Activated T-cell treated with anti-CD3 and anti-CD28 coated beads for 24 hours (primary cell): Measurements from ENCODE around the gene KCNJ6.

Experiments used
- DNase-seq: peaks from one replicate; pipeline ENCODE4 v3.0.0-alpha.2; 2020; ENCODE audit warnings: low read depth

Gene KCNJ6

GRCh38 chr21:37865156-37865555 is 51.1 kb downstream of the KCNJ6 start:
- DNase-seq = no peak

GRCh38 chr21:37863842-37864241 is 52.4 kb downstream of the KCNJ6 start:
- DNase-seq = no peak

DNA sequence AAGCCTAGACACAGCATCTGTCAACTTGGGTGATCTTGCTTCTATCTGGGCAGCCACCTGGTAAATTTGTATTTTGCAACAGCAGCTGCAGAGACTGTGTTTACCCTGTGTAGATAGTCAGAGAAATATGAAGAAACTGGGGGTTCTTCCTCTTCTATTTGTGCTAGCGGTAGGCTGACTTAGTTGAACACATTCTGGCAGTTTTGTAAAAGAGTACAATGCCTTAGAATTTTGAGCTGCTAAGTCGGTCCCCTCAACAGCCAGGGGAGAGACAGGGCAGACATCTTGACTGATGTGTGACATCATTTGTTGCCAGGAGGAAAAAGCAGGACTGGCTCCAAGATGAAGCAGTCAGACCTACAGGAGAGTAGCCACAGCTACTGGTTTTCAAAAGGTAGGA is 53.7 kb downstream of the KCNJ6 start:
- no peak for DNase-seq

DNA sequence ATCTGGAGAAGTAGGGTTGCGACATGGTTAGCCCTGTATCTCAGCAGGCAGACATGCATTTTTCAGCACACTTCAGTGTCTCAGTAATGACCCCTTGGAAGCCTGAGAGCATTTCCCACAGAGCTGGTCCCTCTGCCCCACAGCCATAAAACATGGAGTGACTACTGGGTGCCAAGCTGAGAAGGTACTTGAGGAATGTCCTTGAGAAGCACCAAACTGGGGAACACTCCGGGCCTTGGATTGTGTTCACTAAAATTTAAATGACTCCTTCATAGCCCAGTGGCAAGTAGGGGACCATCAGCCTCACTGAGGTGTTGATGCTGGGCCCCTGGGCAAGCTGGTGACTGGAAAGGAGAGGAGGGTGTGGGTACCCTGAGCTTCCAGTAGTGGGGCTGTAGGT is 54.7 kb downstream of the KCNJ6 start:
- no peak for DNase-seq

GRCh38 chr21:37860416-37860815 is 55.8 kb downstream of the KCNJ6 start:
- DNase-seq = no peak

DNA sequence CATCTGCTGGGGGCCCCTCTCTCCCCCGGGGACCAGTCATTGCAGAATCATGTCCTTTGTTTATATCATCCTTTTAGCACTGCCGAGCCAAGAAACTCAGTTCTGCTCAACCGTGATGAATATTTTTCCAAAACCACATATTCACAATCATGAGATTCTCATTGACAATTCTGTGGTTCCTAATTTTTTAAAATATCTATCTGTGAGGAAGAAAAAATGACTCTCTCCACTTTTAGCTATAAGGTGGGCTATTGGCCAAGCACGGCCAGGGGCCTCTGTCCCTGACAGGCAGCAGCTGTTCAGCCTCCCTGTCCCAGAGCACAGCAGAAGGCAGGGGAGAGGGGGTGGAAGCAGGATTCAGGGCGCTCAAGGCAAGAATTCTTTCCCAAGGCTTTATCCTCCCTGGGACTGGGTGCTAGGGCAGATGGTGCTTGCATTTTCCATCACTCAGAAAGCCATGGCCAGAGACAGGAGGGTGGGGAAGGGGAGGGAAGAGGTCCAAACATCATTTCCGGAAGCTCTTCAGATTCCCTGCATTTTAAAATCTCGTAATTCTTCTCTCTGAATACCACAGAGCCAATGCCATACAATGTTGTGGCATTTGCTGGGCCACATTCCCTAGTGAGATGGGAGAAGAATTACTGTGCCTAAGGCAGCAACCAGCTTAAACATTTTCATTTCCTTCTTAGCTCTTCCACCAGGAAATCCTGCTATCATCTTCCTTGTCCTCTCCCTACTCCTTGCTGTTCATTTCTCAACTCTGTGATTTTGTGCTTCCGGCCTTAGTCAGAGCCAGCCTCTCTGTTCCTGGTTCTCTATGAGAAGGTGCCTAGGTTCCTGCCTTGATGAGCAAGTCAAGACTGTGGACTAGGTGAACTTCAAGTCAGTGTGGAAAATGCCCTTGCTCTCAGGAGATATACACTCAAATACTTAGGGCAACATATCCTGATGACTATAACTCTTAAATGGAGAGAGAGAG is 60.3 kb downstream of the KCNJ6 start:
- no peak for DNase-seq

DNA sequence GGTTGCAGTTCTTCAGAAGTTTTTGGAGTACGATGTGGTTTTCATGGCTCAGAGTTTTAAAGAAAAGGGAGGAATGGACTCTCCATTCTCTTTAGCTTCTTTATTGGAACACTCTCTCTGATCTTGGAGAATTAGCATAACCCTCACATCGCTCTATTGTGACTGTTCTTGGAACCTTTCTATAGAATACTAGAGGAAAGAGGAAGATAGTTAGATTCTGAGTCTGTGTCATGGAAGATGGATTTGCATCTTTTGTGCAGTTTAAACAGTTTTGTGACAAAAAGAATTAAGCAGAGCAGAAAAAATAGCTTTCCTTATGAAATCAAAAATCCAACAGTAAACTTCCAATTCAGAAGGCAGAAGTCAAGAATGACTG is 61.0 kb downstream of the KCNJ6 start:
- no peak for DNase-seq

DNA sequence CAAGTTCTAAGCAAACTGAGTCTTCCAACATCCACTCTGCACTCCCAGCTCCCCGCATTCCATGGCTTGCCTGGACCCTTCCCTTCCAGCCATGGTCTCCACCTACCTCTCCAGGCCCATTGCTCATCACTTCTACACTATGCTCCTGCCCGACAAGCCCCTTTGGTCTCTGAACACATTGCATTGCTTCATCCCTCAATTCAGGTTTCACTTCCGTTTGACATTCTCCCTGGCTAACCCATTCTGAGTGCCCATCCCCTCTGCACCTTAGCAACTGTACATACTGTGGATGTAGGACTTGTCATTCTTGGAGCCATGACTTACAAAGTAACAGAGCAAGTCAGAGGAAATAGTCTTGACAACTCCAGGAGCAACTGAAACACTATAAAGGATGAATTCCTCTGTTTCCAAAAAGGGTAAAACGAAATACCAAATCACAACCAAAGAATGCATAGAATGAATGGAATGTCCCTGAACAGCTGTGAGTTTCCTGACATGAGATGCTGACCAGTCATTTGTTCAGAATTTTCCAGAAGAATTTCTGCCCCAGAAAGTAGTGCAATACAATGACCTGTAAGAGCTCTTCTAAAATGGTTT is 66.7 kb downstream of the KCNJ6 start:
- no peak for DNase-seq

DNA sequence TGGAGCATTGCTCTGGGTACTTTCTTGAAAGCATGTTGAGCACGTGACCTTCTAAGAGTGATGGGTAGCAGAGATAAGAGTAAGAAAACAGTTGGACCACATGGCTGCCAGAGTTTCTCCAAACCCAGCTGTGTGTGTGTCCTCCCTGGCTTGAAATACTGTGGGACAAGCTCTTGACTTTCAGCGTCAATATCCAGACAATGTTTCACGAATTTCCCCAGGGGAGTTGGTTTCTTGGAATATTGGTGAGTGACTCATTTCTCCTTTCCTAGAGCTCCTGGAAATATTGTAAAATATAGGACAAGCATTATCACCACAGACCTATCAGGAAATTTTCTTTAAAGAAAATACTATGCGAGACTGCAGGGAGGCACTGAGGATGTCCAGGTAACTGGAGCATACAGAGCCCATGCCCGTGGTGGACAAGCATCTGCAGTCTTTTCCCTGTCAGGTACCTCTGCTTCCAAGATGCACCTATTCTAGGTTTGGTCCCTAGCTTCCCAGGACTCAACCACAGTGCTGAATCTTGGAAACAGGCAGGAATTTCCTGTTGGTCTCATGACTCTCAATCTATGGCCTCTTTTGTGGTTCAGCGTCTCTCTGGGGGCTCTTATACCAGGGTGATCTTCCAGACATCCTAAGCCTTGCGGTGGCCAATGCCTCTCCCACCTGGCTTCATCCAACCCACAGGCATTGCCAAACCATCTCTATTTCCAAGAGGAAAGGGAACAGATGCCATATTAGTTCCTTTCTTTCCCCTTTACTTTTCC is 67.4 kb downstream of the KCNJ6 start:
- DNase-seq = no peak

- no peak for DNase-seq
These were observed 70.7 kb downstream of the KCNJ6 start for GRCh38 chr21:37845535-37845934.

GRCh38 chr21:37843191-37843590 is 73.1 kb downstream of the KCNJ6 start:
- DNase-seq = no peak

DNA sequence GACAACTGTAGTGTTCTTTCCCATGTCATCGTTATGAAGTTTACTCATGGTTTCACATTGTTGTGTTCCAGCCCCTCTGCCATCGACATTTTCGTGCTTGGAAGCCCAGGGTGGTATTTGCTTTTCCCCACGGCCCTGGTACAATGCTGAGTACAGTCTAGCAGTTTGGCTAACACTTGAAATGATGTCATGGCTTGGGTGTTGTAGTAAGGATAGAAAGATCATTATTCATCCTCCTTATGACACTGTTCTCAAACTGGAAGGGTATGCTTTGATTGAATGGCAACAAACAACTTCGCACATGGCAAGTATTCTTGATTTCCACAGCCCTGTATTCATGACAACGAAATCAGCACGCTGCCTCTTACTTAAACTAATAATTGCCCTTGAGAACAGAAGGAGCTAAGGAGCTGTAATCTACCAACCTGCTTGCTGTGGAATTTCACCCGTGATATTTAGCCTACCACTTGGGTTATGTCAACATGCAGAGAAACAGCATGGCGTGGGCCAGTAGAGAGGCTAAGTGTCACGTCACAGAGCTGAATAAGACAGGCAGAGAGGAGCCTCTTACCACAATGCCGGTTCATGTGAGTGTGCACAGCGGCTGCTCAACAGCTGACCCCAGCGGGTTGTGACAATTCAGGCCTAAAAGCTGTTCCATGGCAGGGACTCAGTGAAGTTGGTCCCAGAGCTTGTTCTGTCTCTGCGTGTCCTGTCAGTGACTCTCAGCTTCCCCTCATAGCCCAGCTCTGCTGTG is 73.9 kb downstream of the KCNJ6 start:
- DNase-seq = no peak

- DNase-seq = no peak
These were observed 78.9 kb downstream of the KCNJ6 start for GRCh38 chr21:37837381-37837780.

DNA sequence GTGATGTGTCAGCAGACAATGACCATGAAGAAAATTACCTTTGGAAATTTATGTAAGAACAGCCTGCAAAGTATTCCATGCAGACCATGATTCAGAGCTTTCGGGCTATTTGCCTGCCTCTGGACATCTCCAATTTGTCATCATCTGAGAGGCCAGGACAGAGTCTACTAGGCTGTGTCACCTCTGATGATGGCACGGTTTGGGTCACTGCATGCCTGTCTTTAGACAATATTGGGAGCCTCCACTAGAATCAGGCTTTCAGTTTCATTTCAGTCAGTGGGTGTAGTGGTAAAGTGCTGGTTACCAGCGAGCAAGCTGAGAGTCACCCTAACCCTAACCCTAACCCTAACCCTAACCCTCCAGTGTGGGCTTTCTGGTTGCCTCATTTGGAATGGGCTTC is 80.8 kb downstream of the KCNJ6 start:
- no peak for DNase-seq

- DNase-seq = no peak
These were observed 83.0 kb downstream of the KCNJ6 start for GRCh38 chr21:37833301-37833700.

DNA sequence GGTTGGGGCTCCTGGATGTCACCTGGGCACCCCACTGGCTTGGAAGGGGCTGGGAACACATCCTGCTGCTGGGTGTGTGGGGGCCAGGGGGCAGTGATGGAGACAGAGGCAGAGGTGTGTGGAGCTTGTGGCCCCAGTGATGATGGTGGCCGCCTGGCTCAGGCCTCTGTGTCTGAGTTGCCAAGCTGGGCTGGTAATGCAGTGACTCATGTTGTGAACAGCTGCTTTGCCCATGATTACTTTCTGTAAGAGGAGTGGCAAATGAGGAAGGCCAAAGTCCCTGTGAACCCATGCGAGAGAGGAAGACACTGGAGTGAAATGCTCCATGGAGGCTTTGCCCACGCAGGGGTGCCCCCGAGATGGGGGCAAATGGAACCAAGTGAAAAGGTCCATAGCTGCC is 86.8 kb downstream of the KCNJ6 start:
- no peak for DNase-seq

DNA sequence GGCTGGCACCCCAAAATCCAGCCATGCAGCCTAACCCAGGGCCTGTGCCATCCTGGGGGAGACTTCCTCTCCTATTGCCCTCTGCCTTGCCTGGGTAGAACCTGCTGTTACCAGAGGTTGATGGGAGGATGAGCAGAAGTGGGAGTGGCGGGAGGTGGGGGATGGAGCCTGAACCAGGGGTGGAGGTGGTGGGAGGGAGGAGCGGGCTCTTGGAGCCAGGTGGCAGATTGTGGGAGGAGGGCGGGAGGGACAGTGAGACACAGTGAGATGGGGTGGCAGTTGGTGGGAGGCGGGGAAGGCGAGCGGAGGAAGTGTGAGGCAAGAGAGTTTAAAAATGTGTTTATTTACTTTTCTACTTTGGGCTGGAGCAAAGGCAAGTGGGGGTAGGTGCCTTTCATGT is 87.3 kb downstream of the KCNJ6 start:
- no peak for DNase-seq

- DNase-seq = no peak
These were observed 87.7 kb downstream of the KCNJ6 start for GRCh38 chr21:37828556-37828955.

DNA sequence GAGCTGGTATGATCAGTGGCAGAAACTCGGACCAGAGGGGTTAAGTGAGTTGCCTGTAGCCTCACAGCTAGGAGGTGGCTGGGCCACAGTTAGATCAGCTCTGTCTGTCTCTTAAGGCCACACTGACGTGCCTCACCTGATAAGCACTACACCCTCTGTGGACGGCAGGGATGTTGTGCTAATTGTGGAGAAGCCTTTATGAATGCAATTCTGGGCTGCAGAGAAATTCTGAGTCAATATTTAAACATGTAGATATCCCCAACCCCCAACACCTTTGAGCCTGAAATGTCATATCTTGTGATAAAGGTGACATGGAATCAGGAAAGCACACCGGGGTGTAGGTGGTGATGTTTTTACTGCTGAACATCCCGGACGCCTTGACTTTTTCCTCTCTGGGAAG is 88.3 kb downstream of the KCNJ6 start:
- no peak for DNase-seq

DNA sequence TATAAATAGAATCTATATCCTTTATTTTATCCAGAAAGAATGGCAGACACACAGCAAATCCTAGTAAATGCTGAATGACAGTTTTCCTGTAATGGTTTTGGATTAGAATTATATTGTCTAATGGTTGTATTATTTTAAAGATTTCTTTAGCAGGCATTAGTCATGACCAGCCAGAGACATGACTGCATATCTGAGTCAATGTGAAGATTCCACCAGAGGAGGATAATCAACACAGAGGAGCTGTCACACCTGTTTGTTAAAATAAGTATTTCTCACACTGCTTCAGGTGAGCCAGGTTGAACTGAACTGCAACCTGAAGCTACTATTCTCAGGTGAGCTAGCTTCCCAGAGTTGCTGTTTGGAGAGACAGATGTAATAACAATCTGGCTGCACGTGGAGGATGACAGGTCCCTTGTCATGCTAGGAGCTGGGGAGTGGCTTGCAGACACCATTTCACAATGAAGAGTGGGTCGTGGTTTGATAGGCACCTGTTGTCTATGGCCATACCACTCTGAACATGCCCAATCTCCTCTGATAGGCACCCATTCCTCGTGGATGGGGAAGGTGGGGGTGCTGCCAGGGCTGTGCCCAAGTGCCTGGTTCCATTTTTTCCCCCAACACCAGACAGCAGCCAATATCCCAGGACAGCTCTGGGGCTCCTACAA is 94.3 kb downstream of the KCNJ6 start:
- no peak for DNase-seq

- no peak for DNase-seq
These were observed 95.2 kb downstream of the KCNJ6 start for GRCh38 chr21:37821092-37821491.

DNA sequence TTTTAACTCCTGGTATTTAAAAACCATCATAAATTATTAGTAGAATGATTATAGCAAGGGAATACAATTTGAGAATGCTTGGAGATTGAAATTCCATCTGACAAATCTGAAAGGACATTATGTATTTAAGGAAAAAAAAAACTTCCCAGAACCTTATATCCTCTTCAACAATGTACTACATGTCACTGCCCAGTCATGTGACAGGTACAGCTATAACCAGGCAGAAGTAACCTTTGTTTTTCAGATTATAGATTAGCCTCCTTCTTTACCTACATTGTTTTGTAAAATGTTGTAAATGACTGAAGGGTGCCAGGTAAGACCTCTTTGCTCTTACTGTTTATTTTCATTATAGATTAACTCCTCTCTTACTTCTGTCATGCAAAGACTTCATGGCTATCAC is 96.9 kb downstream of the KCNJ6 start:
- DNase-seq = no peak
